Measurements from ENCODE around the gene IPO9. TPM values are rescaled to one million over a fixed set of nuclear protein-coding genes. Genes with fewer than 3 reads are reported as not detected.

The IPO9 gene
- total RNA-seq, 1 experiment from 2014 or later: 80.6 TPM

DNA sequence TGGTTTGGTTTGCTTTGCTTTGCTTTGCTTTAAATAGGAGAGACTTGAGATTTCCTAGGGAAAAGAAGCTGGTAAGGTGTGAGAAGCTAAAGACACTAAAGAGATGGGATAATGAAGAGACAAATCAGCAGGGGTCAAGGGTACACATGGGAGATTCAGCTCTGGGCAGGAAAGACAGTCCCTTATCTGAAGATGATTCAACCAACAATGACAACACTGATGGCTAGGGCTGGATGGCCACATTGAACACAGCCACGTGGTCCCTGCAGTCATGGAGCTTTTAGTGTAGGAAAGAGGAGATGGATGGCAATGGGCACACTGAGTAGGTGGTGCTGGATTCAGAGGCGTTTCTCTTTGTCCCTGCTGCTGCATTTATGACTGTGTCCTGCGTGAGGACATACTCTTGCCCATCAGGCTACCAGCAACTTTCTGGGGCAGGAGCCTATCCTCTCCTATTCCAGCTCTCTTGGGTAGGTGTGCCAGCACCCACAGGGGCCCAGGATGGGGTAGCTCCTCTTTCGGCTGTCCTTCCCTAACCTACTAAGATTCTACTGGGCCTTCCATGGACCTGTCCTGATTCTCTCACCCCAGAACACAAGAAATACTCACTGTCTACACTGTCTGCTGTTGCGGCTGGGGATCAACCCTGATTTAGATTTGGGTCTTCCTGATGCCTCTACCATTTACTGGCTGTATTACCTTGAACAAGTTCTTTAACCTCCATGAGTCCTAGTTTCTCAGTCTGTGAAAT, 58.3 kb downstream of the IPO9 start:
- no peak for ATAC-seq
- H3K4me2 ChIP-seq (ENCODE audit: low read length): no peak overlapping the region
- POLR2A ChIA-PET: no interaction called here

DNA sequence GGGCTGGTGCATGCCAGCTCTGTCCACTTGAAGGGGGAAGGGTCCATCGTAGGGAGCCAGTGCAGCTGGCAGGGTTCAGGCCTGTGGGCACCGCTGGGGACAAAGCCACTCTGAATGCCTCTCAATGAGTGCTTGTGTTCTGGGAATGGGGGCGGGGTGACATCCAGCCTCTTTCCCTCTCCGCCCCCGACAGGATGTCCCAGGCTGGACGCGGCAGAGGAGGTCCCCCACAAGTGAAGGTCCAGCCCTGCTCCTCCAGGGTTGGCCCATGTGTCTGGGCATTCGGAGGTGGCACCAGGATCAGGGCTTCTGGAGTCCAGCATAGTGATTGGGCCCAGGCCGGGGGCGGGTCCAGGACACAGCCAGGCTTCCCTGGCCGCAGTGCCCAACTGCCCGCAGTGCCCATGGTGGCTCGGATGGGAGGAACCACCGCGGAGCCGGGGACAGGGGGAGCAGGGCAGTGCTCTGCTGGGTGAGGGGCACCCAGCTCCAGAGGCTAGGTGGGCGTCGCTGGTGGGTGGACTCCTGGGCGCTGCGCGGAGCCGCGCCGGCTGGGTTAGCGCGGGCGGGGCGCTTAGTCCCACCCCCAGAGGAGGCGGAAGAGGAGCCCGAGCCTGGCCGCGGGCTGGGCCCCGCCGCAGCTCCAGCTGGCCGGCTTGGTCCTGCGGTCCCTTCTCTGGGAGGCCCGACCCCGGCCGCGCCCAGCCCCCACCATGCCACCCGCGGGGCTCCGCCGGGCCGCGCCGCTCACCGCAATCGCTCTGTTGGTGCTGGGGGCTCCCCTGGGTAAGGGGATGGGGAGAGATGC, 59.5 kb downstream of the IPO9 start, which contains the start of gene SHISA4:
Gene SHISA4, plus strand, starts transcription at position 617 of the 808 bp plus-strand sequence. Its CDS starts 97 bp downstream, at position 714.
- H3K79me2 ChIP-seq (ENCODE audit: insufficient read depth, low read length): no peaks in the 10 kb centered on the region
- peak within 1 kb of the TSS; percentile 67 for H2AFZ ChIP-seq (ENCODE audit: low read depth, low read length, poor library complexity, severe bottlenecking)
- peak within 1 kb of the TSS; percentile 47; the same call in 1 of the 2 replicates for H3K27ac ChIP-seq (ENCODE audit: low read depth, low read length)
- H3K9ac ChIP-seq (ENCODE audit: low read length): peak within 1 kb of the TSS; percentile 64
- H3K36me3 ChIP-seq (ENCODE audit: control insufficient read depth in 1 of 2, insufficient read depth in 2 of 2, low read length in 2 of 2): no peaks in the 10 kb centered on the region
- intact Hi-C loops (cut with micrococcal nuclease): loop anchor here (5.0 kb wide), 1 partner anchor 234 kb away; the partner anchor contains the start of gene GPR37L1
- RAD21 ChIA-PET (ENCODE audit: low non-redundant PET in 1 of 2, low total read pairs in 2 of 2, uncharacterized antibody in 2 of 2, unreplicated experiment in 2 of 2): no interaction called here
- peaks cover 36 to 47% of the 10 kb centered on the region in 2 experiments for H3K4me1 ChIP-seq (ENCODE audit: control insufficient read depth in 1 of 2, insufficient read depth in 2 of 2, low read length in 2 of 2)
- no TSS peak for BruUV-seq (replicated peaks)
- H4K20me1 ChIP-seq (ENCODE audit: insufficient read depth): no peaks in the 10 kb centered on the region
- H3K9me3 ChIP-seq (ENCODE audit: control insufficient read depth in 1 of 2, insufficient read depth in 1 of 2, low read depth in 1 of 2, low read length in 2 of 2): no peaks in the 10 kb centered on the region
- peak within 1 kb of the TSS; percentile 98 for H3K4me2 ChIP-seq (ENCODE audit: low read length)
- POLR2A ChIA-PET: interaction anchor here (0.6 kb wide), 1 partner anchor 35 kb away, joined by 4 read pairs; no protein-coding TSS in a partner anchor
- DNase-seq (ENCODE audit: low read depth, low spot score) (peak; percentile 51), ATAC-seq (peak; percentile 87)
- CTCF ChIA-PET: no interaction called here
- peak within 1 kb of the TSS; percentile 63 to 71 for H3K4me3 ChIP-seq (replicated peaks in 1 of 2; ENCODE audit: low read depth in 1 of 2, low read length in 2 of 2)
- H3K9me2 ChIP-seq (ENCODE audit: insufficient read depth): no peaks in the 10 kb centered on the region
- no peaks in the 10 kb centered on the region for H3K27me3 ChIP-seq (ENCODE audit: insufficient read depth, low read length)
- TF ChIP-seq YY1 (IDR thresholded peaks at IDR 0.05; ENCODE audit: extremely low read depth, insufficient replicate concordance, low read depth, low read length) (no peak), POLR2AphosphoS5 (IDR thresholded peaks at IDR 0.05; ENCODE audit: low read depth, low read length) (peak; percentile 84), EZH2phosphoT487 (IDR thresholded peaks at IDR 0.05; ENCODE audit: borderline replicate concordance) (no peak), SIN3A (IDR thresholded peaks at IDR 0.05; ENCODE audit: low read depth) (no peak), EGR1 (IDR thresholded peaks at IDR 0.05; ENCODE audit: low read depth) (no peak), EZH2 (IDR thresholded peaks at IDR 0.05) (no peak), JUND (IDR thresholded peaks at IDR 0.05) (no peak), ZNF274 (IDR thresholded peaks at IDR 0.05; ENCODE audit: low read depth, low read length) (no peak), MAX (IDR thresholded peaks at IDR 0.05) (no peak), RAD21 (IDR thresholded peaks at IDR 0.05; ENCODE audit: low read depth) (no peak), ZFX (IDR thresholded peaks at IDR 0.05) (0 out of 2 replicates have a peak, but pooled peaks have one; percentile 29), POLR2A (IDR thresholded peaks at IDR 0.05; ENCODE audit: borderline replicate concordance, extremely low read depth, insufficient read depth, insufficient read length) (peak; percentile 47), CEBPB (IDR thresholded peaks at IDR 0.05; ENCODE audit: low read depth) (no peak)
- TF ChIP-seq, protein P1, sequence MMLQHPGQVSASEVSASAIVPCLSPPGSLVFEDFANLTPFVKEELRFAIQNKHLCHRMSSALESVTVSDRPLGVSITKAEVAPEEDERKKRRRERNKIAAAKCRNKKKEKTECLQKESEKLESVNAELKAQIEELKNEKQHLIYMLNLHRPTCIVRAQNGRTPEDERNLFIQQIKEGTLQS (IDR thresholded peaks at IDR 0.05): no peak

More for the DNA sequence above, 58.3 kb downstream of the IPO9 start:
- H3K4me1 ChIP-seq (ENCODE audit: control insufficient read depth in 1 of 2, insufficient read depth in 2 of 2, low read length in 2 of 2): peaks cover 48 to 59% of the 10 kb centered on the region in 2 experiments
- H3K9me2 ChIP-seq (ENCODE audit: insufficient read depth): no peaks in the 10 kb centered on the region
- H3K27ac ChIP-seq (ENCODE audit: low read depth, low read length): no peak overlapping the region
- DNase-seq (ENCODE audit: low read depth, low spot score): no peak
- no peaks in the 10 kb centered on the region for H3K79me2 ChIP-seq (ENCODE audit: insufficient read depth, low read length)
- H2AFZ ChIP-seq (ENCODE audit: low read depth, low read length, poor library complexity, severe bottlenecking): no peak overlapping the region
- no TSS peak for BruUV-seq (replicated peaks)
- H3K36me3 ChIP-seq (ENCODE audit: control insufficient read depth in 1 of 2, insufficient read depth in 2 of 2, low read length in 2 of 2): no peaks in the 10 kb centered on the region
- ChIA-PET RAD21 (ENCODE audit: low non-redundant PET in 1 of 2, low total read pairs in 2 of 2, uncharacterized antibody in 2 of 2, unreplicated experiment in 2 of 2) (no interaction called here), CTCF (interaction anchor here (1.0 to 1.8 kb wide), 2 partner anchors 9 to 10 kb away, joined by 7 to 9 read pairs; no protein-coding TSS in a partner anchor)
- H3K27me3 ChIP-seq (ENCODE audit: insufficient read depth, low read length): no peaks in the 10 kb centered on the region
- no peak overlapping the region for H3K9ac ChIP-seq (ENCODE audit: low read length)
- H3K4me3 ChIP-seq (replicated peaks in 1 of 2; ENCODE audit: low read depth in 1 of 2, low read length in 2 of 2): no peak overlapping the region
- no peaks in the 10 kb centered on the region for H3K9me3 ChIP-seq (ENCODE audit: control insufficient read depth in 1 of 2, insufficient read depth in 1 of 2, low read depth in 1 of 2, low read length in 2 of 2)
- intact Hi-C loops (cut with micrococcal nuclease): loop anchor here (5.0 kb wide), 1 partner anchor 235 kb away; the partner anchor contains the start of gene GPR37L1
- TF ChIP-seq, protein P1 (IDR thresholded peaks at IDR 0.05): no peak
- TF ChIP-seq SRF (IDR thresholded peaks at IDR 0.05; ENCODE audit: low read depth) (no peak), TCF7L2 (IDR thresholded peaks at IDR 0.05; ENCODE audit: borderline replicate concordance, extremely low read depth, insufficient read depth, insufficient read length) (no peak), EZH2 (IDR thresholded peaks at IDR 0.05) (no peak), CBX3 (IDR thresholded peaks at IDR 0.05; ENCODE audit: low read depth) (no peak), CEBPB (IDR thresholded peaks at IDR 0.05; ENCODE audit: low read depth) (no peak), ELF1 (IDR thresholded peaks at IDR 0.05; ENCODE audit: borderline replicate concordance, low read depth) (no peak), YY1 (IDR thresholded peaks at IDR 0.05; ENCODE audit: extremely low read depth, insufficient replicate concordance, low read depth, low read length) (no peak), SIN3A (IDR thresholded peaks at IDR 0.05; ENCODE audit: low read depth) (no peak), RAD21 (IDR thresholded peaks at IDR 0.05; ENCODE audit: low read depth) (no peak), POLR2AphosphoS5 (IDR thresholded peaks at IDR 0.05; ENCODE audit: low read depth, low read length) (no peak)
- no peaks in the 10 kb centered on the region for H4K20me1 ChIP-seq (ENCODE audit: insufficient read depth)
